Measurements from ENCODE around the gene BCAS3.

Gene BCAS3

GRCh38 chr17:60743799-60744198 is 66.1 kb downstream of the BCAS3 start:
- TF ChIP-seq CTCF (IDR thresholded peaks at IDR 0.05; ENCODE audit: control extremely low read depth, extremely low read depth, low read depth, missing control alignments) = no peak
- ChIA-PET POLR2A (no interaction called here), CTCF (interaction anchor here (3.0 to 4.1 kb wide), 2 partner anchors 11 to 23 kb away, joined by 13 to 15 read pairs; no protein-coding TSS in a partner anchor)
- DNase-seq (ENCODE audit: extremely low spot score) = no peak

GRCh38 chr17:60744355-60744966 is 66.8 kb downstream of the BCAS3 start:
- no peak for TF ChIP-seq CTCF (IDR thresholded peaks at IDR 0.05; ENCODE audit: control extremely low read depth, extremely low read depth, low read depth, missing control alignments)
- DNase-seq (ENCODE audit: extremely low spot score) = no peak
- POLR2A ChIA-PET = no interaction called here
- CTCF ChIA-PET = interaction anchor here (3.0 to 4.1 kb wide), 2 partner anchors 12 to 24 kb away, joined by 13 to 15 read pairs; no protein-coding TSS in a partner anchor

GRCh38 chr17:60745544-60745943 is 67.9 kb downstream of the BCAS3 start:
- DNase-seq (ENCODE audit: extremely low spot score) = no peak
- CTCF ChIA-PET = interaction anchor here (1.2 to 4.1 kb wide), 4 partner anchors 9 to 25 kb away, joined by 3 to 15 read pairs (median 8); no protein-coding TSS in a partner anchor
- POLR2A ChIA-PET = no interaction called here
- no peak for TF ChIP-seq CTCF (IDR thresholded peaks at IDR 0.05; ENCODE audit: control extremely low read depth, extremely low read depth, low read depth, missing control alignments)

- DNase-seq (ENCODE audit: extremely low spot score) = no peak
- ChIA-PET CTCF (interaction anchor here (1.2 to 1.9 kb wide), 3 partner anchors 10 to 26 kb away, joined by 3 to 7 read pairs (median 3); no protein-coding TSS in a partner anchor), POLR2A (no interaction called here)
- TF ChIP-seq CTCF (IDR thresholded peaks at IDR 0.05; ENCODE audit: control extremely low read depth, extremely low read depth, low read depth, missing control alignments) = no peak
Measured at GRCh38 chr17:60747069-60747808, 69.6 kb downstream of the BCAS3 start.

- ChIA-PET CTCF (interaction anchor here (1.2 to 1.9 kb wide), 2 partner anchors 11 to 27 kb away, joined by 3 to 7 read pairs; no protein-coding TSS in a partner anchor), POLR2A (no interaction called here)
- no peak for TF ChIP-seq CTCF (IDR thresholded peaks at IDR 0.05; ENCODE audit: control extremely low read depth, extremely low read depth, low read depth, missing control alignments)
- no peak for DNase-seq (ENCODE audit: extremely low spot score)
Measured at GRCh38 chr17:60748204-60748603, 70.6 kb downstream of the BCAS3 start.

GRCh38 chr17:60749050-60749449 is 71.4 kb downstream of the BCAS3 start:
- TF ChIP-seq CTCF (IDR thresholded peaks at IDR 0.05; ENCODE audit: control extremely low read depth, extremely low read depth, low read depth, missing control alignments) = no peak
- POLR2A ChIA-PET = no interaction called here
- DNase-seq (ENCODE audit: extremely low spot score) = no peak
- CTCF ChIA-PET = no interaction called here
